KBM-7 (cell line): ENCODE results near the gene CCDC8.

ENCODE experiments used
- DNase-seq: peaks from one replicate; pipeline ENCODE4 v3.0.0-alpha.2; 2015
- in situ Hi-C: fragments of 300-500 bp; cut with MboI; formaldehyde crosslinking; loops from 2 replicates; pipeline ENCODE4 v1.14.3; 2020; ENCODE audit warnings: low sequenced_read_pairs, low pct_unique_long_range_greater_than_20kb, mixed read lengths

CCDC8 gene

GRCh38 chr19:46368116-46368515 lies 45.2 kb downstream of the CCDC8 start:
- DNase-seq, result no peak
- in situ Hi-C loops, result no loop called here

- DNase-seq, result no peak
- in situ Hi-C loops, result no loop called here
Observed at GRCh38 chr19:46367426-46367825, 45.9 kb downstream of the CCDC8 start.

- no peak for DNase-seq
- in situ Hi-C loops, result no loop called here
Observed at GRCh38 chr19:46366620-46367292, 46.6 kb downstream of the CCDC8 start.

GRCh38 chr19:46365561-46365960 lies 47.8 kb downstream of the CCDC8 start:
- in situ Hi-C loops, result no loop called here
- no peak for DNase-seq

- in situ Hi-C loops, result no loop called here
- no peak for DNase-seq
Observed at GRCh38 chr19:46364359-46364758, 49.0 kb downstream of the CCDC8 start.

- in situ Hi-C loops, result no loop called here
- DNase-seq, result no peak
Observed at GRCh38 chr19:46361915-46362314, 51.4 kb downstream of the CCDC8 start.
